Coronary artery (tissue), 2 donors: ENCODE results near the gene ALKBH8.
A peak's percentile ranks its signal among the peaks of the same experiment; 100 is the strongest.
"Not testable (repeated sequence)": the region's sequence is repeated elsewhere in the genome, so short reads cannot be mapped to it uniquely, and the experiment has no call there.

ENCODE experiments used
- DNase-seq: peaks from one replicate; pipeline ENCODE4 v3.0.0-alpha.2; 2017; ENCODE audit warnings: low spot score
- H3K27ac ChIP-seq, 2 donors: fragments of 200-600 bp; sonication (generic); one replicate each; pipeline ENCODE4 v1.5.1; 2016 to 2019
- H3K4me3 ChIP-seq: fragments of 200-600 bp; sonication (generic); 2 replicates; pipeline ENCODE4 v1.5.1; 2016; ENCODE audit warnings: mild to moderate bottlenecking, moderate library complexity
- CTCF ChIP-seq: fragments of 200-600 bp; sonication (generic); IDR thresholded peaks from one replicate; pipeline ENCODE4 v1.5.1; 2019; ENCODE audit warnings: antibody characterized with exemption

Gene ALKBH8

GRCh38 chr11:107591378-107592230 is 26.1 kb upstream of the ALKBH8 start:
- Histone ChIP-seq H3K4me3 (peak overlapping the region; percentile 72), H3K27ac (no peak overlapping the region)
- no peak for TF ChIP-seq CTCF
- DNase-seq: no peak

- Histone ChIP-seq H3K4me3 (peak within 1 kb of the TSS; percentile 72), H3K27ac (no peak within 1 kb of the TSS)
- DNase-seq: no peak
- TF ChIP-seq CTCF: no peak
Measured at GRCh38 chr11:107590460-107591377, 25.2 kb upstream of the ALKBH8 start, which contains the start of gene ELMOD1. Gene ELMOD1 (plus strand): TSS chr11:107591147. CDS start chr11:107618190, 27,043 bp downstream.

GRCh38 chr11:107587306-107587979 is 21.9 kb upstream of the ALKBH8 start:
- DNase-seq: no peak
- no peak for TF ChIP-seq CTCF
- Histone ChIP-seq H3K4me3 (no peak overlapping the region), H3K27ac (no peak overlapping the region)

GRCh38 chr11:107583629-107584195 is 18.2 kb upstream of the ALKBH8 start:
- no peak overlapping the region for H3K4me3 ChIP-seq
- H3K27ac ChIP-seq: no peak overlapping the region
- no peak for TF ChIP-seq CTCF
- DNase-seq: no peak

GRCh38 chr11:107581147-107581546 is 15.6 kb upstream of the ALKBH8 start:
- H3K4me3 ChIP-seq: no peak overlapping the region
- TF ChIP-seq CTCF: no peak

GRCh38 chr11:107579169-107579568 is 13.6 kb upstream of the ALKBH8 start:
- not testable (repeated sequence) for DNase-seq, H3K4me3 ChIP-seq

More at GRCh38 chr11:107581147-107581546, 15.6 kb upstream of the ALKBH8 start:
- no peak overlapping the region for H3K27ac ChIP-seq
- DNase-seq: no peak

DNA sequence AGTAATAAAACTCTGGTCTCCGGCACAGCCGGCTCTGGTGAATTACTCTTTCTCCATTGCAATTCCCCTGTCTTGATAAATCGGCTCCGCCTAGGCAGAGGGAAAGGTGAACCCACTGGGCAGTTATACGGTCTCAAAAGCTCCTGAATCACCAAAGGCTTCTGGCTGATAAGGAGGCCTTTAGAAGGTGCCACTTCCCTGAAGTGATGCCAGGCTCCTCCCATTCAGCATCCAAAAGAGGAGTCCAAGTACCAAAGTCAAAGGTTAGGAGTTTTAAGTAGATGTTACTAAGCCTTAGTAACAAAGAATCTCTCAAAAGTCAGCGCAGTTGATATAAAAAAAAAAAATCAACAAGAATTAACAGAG is 11.8 kb upstream of the ALKBH8 start:
- no peak for TF ChIP-seq CTCF
- no peak overlapping the region for H3K27ac ChIP-seq

More at GRCh38 chr11:107579169-107579568, 13.6 kb upstream of the ALKBH8 start:
- H3K27ac ChIP-seq: not testable (repeated sequence)

More for the DNA sequence above, 11.8 kb upstream of the ALKBH8 start:
- no peak for DNase-seq
- no peak overlapping the region for H3K4me3 ChIP-seq
